Stimulated activated CD8-positive, alpha-beta memory T cell treated with anti-CD3 and anti-CD28 coated beads, Interleukin-15, amount 100 ng/mL, for 24 hours (primary cell): ENCODE data around the gene GINS2.

Experiments
- DNase-seq: peaks from one replicate; pipeline ENCODE4 v3.0.0-alpha.2; 2020; ENCODE audit warnings: low read depth

Gene GINS2

GRCh38 chr16:85653290-85653891, 35.4 kb downstream of the GINS2 start:
- DNase-seq, result no peak

- no peak for DNase-seq
Observed at GRCh38 chr16:85652431-85653221, 36.1 kb downstream of the GINS2 start.

GRCh38 chr16:85651629-85652430, 36.9 kb downstream of the GINS2 start:
- no peak for DNase-seq

DNA sequence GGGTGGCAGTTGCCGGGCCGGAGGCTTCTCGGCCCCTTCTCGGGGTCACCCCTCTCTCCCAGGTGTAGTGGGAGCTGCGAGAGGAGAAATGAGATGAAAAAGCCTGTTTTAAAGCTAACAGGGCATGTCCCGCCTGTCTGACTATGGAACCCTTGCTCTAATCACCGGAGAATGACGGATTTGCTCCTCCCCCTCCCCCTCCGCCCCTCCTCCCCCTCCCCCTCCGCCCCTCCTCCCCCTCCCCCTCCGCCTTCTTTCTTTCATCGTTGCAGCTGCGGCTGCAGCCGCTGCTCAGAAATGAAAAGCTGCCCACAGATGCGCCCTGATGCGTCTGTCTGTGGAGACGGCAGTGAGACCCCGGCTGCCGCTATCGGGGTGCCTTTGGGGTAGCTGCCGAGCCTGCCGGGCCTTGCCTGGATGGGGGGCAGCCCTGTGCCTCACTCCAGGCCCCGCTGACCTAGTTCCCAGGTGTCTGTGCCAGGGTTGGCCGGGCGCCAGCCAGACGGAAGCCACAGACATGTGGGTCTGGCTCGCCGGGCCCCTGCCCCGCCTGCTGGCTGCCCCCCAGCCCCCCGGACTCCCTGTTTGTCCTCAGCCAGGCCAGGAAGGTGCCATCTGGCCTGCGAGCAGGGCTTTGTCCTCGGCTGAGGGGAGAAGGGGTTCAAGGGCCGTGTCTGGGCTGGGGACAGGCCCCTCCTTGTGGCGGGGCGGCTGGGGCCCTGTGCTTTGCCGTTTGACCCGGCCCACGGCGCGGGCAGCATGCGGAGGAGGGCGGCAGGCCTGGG, 37.7 kb downstream of the GINS2 start:
- DNase-seq, result no peak

- no peak for DNase-seq
Observed at GRCh38 chr16:85650135-85650843, 38.5 kb downstream of the GINS2 start.

- no peak for DNase-seq
Observed at GRCh38 chr16:85649411-85650134, 39.2 kb downstream of the GINS2 start.

DNA sequence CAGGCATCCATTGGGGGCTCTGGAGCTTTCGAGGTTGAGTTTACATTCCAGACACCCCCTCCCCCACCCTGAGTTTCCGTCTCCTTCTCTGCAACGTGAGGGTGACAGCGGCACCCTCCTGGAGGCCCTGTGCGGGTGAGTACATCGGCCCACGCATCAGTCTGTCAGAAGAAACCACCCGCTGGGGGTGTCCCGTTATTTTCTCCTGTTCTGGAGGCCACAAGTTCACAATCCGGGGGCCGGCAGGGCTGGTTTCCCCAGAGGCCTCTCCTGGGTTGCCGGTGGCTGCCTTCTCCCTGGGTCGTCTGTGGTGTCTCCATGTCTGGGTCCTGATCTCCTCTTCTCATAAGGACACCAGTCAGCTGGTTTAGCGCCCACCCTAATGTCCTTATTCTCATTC, 39.9 kb downstream of the GINS2 start:
- DNase-seq, result no peak

- DNase-seq, result no peak
Observed at GRCh38 chr16:85648070-85648714, 40.6 kb downstream of the GINS2 start.

GRCh38 chr16:85646976-85647375, 41.8 kb downstream of the GINS2 start:
- no peak for DNase-seq

DNA sequence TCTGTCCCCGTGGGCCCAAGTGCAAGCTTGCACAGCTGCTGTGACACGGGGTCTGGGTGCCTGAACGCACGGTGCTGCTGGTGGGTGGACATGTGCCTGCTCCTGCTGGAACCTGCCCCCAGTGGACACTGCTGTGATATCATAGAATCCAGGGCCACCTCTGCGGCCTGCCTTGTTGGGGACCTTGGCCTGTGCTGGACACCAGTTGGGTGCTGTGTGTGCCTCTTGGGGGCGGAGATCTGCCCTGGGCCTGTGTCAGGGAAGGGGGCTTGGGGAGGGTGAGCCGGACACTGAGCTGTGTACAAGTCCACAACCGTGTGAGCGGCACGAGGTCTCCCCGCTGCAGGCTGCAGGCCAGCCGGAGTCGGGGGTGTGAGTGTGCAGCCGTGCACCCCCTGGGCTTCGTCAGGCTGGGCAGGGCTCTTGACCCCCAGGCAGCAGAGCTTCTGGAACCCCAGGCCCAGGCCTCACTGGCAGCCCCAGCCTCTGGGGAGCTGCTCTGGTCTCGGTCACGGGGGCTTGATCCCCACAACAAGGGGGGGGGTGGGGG, 42.3 kb downstream of the GINS2 start:
- no peak for DNase-seq

- DNase-seq, result no peak
Observed at GRCh38 chr16:85645021-85645589, 43.6 kb downstream of the GINS2 start.

GRCh38 chr16:85644093-85644712, 44.6 kb downstream of the GINS2 start:
- DNase-seq, result no peak

DNA sequence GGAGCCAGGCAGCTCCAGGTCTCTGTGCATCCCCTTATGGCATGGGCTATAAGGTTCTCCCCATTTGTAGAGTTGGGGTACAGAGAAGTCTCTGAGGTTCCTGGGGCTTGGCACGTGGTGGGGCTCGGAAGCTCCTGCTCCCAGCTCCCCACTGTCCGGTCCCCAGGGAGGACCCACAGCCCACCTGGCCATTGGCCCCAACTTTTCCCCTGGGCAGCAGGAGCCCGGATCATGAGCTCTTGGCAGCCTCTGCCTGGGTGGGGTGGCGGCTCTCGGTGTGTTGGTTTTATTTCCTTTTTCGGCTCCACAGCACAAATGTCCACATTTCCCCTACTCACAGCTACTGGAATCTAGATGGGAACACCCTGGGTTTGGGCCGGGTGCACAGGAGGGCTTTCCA, 45.1 kb downstream of the GINS2 start:
- DNase-seq, result no peak

DNA sequence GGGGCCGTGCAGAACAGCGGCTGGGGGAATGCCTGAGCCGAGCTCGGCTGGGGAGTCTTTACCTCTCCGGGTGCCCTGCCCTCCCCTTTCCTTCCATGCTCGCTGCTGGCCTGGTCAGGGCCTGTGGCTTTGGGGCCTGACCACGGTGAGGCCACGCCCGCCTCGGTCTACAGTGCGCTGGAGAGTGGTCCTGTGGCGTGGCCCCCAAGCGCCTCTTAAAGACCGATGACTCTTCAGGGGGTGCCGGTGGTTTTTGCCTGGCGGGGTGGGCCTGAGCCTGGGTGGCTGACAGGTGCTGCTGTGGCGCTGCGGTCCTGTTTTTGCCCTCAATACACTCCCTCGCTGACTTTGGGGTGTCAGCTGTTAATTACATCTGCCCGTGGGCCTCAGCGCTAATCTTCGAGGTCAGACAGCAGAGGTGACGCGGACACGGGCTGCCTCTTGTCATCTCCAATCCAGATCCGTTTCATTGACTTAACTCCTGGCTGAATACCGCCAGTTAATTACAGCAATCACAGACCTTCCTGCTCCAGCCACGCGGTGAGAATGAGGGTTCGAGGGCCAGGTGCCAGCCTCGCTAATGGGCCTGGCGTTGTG, 45.9 kb downstream of the GINS2 start:
- no peak for DNase-seq

DNA sequence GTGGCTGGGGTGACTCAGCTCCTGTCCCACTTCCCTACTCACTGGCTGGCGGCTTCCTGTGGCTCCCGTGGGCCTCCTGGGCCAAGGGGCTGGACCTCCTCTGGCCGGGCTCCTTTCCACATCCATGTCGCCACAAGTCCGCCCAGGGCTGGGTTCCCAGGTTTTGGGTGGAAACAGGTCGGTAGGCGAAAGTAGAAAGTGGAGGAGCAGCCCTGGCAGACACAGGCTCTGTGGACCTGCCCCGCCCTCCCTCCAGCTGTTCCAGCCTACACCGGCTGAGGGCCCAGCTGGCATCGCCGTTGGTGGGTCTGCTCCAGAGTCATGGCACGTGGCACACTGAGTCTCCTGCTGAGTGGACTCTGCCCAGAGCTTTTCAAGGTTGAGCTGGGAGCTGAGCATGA, 47.0 kb downstream of the GINS2 start:
- no peak for DNase-seq

DNA sequence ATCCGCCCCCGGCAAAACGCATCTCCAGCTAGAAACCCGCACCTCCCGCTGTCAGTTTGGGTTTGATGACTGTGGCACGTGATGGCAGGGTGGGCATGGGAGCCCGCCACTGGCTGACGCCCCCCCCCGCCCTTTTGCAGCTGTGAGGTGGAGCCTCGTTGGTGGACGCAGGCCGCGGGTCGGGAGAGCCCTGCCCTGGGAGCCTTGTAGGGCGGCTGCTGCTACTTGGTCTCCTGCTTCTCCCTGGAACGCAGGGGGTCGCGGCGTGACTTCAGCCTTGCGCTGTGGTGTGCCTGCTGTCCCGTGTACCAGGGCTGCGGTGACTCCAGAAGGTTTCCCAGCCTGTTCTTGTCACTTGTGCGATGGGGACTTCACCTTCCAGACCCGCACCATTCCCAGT, 47.4 kb downstream of the GINS2 start:
- DNase-seq, result no peak

GRCh38 chr16:85640585-85640984, 48.2 kb downstream of the GINS2 start:
- no peak for DNase-seq

- DNase-seq, result no peak
Observed at GRCh38 chr16:85640254-85640558, 48.5 kb downstream of the GINS2 start.
